Spleen (tissue), 7 donors: ENCODE measurements around the gene BTBD7.

ENCODE experiments used
- CTCF ChIP-seq, 11 experiments: fragments of 200-600 bp in 7 of 11; fragments of 450-650 bp in 4 of 11; sonication (generic) in 4 of 11; IDR thresholded peaks in 8 of 11; conservative IDR thresholded peaks in 3 of 11; 1 replicate in 7 of 11; 2 replicates in 4 of 11; pipeline versions ENCODE4 v1.4.0 to v1.8.0; 2016 to 2021; ENCODE audit warnings: antibody characterized with exemption in 11 of 11, inconsistent platforms in 4 of 11, mild to moderate bottlenecking in 1 of 11
- POLR2A ChIP-seq, 3 donors: fragments of 450-650 bp; IDR thresholded peaks; one replicate each; pipeline ENCODE4 v1.5.1; 2017; ENCODE audit warnings: antibody characterized with exemption in 3 of 3, mild to moderate bottlenecking in 1 of 3
- donor health status: DM: no; HTN: no; CAD: no; lungs with moderate emphysema.
- donor health status: DM: no; HTN: no; CAD: no.
- donor health status: DM: no; HTN: no; CAD: no.

- TF ChIP-seq CTCF (IDR thresholded peaks at IDR 0.05 in 8 of 11, conservative IDR thresholded peaks at IDR 0.05 in 3 of 11) (no peak), POLR2A (IDR thresholded peaks at IDR 0.05) (no peak)
Observed at GRCh38 chr14:93347850-93348249, 15.0 kb upstream of the BTBD7 start.
